NCI-H2107 (cell line): ENCODE measurements around the gene RCL1.
"Not testable (repeated sequence)": the region's sequence is repeated elsewhere in the genome, so short reads cannot be mapped to it uniquely, and the experiment has no call there.

Experiments used
- DNase-seq: peaks from one replicate; lab custom pipeline; 2025; lab: John Stamatoyannopoulos, UW

The RCL1 gene

GRCh38 chr9:4886698-4887097 lies 94.0 kb downstream of the RCL1 start:
- DNase-seq, result no peak

- DNase-seq, result peak; percentile 4
Observed at GRCh38 chr9:4887556-4887955, 94.8 kb downstream of the RCL1 start.

- DNase-seq, result no peak
Observed at GRCh38 chr9:4890242-4890641, 97.5 kb downstream of the RCL1 start.

GRCh38 chr9:4890929-4891328 lies 98.2 kb downstream of the RCL1 start:
- no peak for DNase-seq

GRCh38 chr9:4891674-4892073 lies 98.9 kb downstream of the RCL1 start:
- DNase-seq, result no peak

- no peak for DNase-seq
Observed at GRCh38 chr9:4892501-4893194, 99.9 kb downstream of the RCL1 start.

GRCh38 chr9:4894076-4894475 lies 101.3 kb downstream of the RCL1 start:
- no peak for DNase-seq

- DNase-seq, result not testable (repeated sequence)
Observed at GRCh38 chr9:4899853-4900252, 107.1 kb downstream of the RCL1 start.

- not testable (repeated sequence) for DNase-seq
Observed at GRCh38 chr9:4901401-4902134, 108.8 kb downstream of the RCL1 start.

GRCh38 chr9:4902135-4902475 lies 109.4 kb downstream of the RCL1 start:
- DNase-seq, result no peak

GRCh38 chr9:4904322-4905134 lies 111.8 kb downstream of the RCL1 start:
- no peak for DNase-seq

- no peak for DNase-seq
Observed at GRCh38 chr9:4905135-4905490, 112.4 kb downstream of the RCL1 start.
